Measurements from ENCODE around the gene YBX2. TPM values are rescaled to one million over a fixed set of nuclear protein-coding genes. Genes with fewer than 3 reads are reported as not detected.

The YBX2 gene
- total RNA-seq, 1 donor = 0.27 TPM

- DNase-seq (ENCODE audit: low read depth in 2 of 3, low spot score in 2 of 3) = peak; percentile 100
Observed at GRCh38 chr17:7306911-7307685, 12.7 kb upstream of the YBX2 start, which contains the start of gene EIF5A. EIF5A (plus strand) TSS chr17:7307628; CDS start chr17:7309636, 2,008 bp downstream.

- no peak for DNase-seq (ENCODE audit: low read depth in 2 of 3, low spot score in 2 of 3)
Observed at GRCh38 chr17:7304179-7304578, 9.7 kb upstream of the YBX2 start.

DNA sequence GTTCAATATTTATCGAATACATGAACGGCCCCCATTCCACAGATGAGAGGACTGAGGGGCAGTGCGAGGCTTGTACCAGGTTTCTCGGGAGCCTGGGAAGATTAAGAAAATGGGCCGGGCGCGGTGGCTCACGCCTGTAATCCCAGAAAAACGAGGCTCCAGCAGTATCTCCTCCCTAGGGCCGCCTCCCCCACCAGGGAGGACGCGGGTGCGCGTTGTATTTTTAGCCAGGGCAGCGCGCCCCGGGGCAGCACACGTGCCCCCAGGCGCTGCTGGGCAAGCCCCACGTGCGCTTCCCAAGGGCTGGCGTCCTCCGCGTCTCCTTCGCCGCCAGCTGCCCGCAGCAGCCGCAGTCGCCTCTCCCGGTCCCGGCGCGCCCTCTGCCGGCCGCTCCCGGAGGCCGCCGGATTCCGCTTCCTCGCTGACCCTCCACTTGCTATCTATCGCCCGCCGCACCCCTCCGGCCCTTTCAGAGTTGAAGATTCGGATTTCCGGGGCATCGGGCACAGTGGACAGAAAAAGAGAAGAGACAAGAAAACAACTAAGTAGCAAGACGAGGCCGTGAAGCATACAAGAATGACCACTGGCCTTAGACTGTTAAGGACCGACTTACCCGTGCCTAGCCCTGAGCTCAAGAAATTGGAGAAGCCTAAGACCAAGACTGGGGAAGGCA is 1.9 kb upstream of the YBX2 start:
- peak in 2 of 3 donors; percentile 63 to 72 for DNase-seq (ENCODE audit: low read depth in 2 of 3, low spot score in 2 of 3)

GRCh38 chr17:7295230-7296180 is 1.1 kb upstream of the YBX2 start:
- peak in 1 of 3 donors; percentile 13 for DNase-seq (ENCODE audit: low read depth in 2 of 3, low spot score in 2 of 3)

DNA sequence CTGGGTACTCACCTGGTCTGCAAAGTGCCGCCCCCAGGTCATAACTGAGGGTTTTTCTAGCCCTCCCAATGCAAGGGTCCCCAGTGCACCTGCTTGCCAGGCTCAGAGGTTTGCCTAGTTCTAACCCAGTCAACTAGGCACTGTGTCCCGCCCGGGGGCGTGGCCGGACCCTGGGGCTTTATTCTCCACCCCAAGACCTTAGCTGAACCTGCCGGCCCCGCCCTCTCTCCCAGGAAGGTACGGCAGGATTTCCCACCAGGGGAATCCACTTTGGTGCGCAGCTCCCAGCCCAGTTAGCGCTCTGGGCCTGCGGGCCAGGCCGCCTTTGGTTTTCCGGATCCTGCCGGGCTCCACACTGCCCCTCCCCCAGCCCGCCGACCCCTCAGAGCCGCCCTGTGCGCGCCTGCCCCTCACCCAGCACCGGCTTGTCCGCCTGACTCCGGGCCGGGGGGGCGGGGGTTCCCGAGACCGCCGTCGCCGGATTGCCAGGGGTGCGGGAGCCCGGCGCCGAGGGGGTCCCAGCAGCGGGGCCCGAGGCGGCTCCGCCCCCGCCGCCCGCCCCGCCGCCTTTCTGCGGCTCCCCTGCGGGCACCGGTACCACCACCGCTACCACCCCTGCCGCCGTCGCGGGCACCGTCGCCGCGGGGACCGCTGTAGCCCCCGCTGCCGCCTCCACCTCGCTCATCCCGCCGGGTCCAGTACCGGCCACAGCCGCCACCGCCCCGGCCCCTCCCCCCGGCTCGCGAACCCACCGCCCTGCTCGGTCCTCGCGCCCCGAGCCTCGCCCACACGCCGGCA is 424 bp downstream of the YBX2 start:
- peak in 1 of 3 donors; percentile 17 for DNase-seq (ENCODE audit: low read depth in 2 of 3, low spot score in 2 of 3)

- no peak for DNase-seq (ENCODE audit: low read depth in 2 of 3, low spot score in 2 of 3)
Observed at GRCh38 chr17:7293159-7293558, 1.3 kb downstream of the YBX2 start.

- DNase-seq (ENCODE audit: low read depth in 2 of 3, low spot score in 2 of 3) = no peak
Observed at GRCh38 chr17:7292729-7293128, 1.7 kb downstream of the YBX2 start.

- DNase-seq (ENCODE audit: low read depth in 2 of 3, low spot score in 2 of 3) = no peak
Observed at GRCh38 chr17:7292194-7292593, 2.2 kb downstream of the YBX2 start.

DNA sequence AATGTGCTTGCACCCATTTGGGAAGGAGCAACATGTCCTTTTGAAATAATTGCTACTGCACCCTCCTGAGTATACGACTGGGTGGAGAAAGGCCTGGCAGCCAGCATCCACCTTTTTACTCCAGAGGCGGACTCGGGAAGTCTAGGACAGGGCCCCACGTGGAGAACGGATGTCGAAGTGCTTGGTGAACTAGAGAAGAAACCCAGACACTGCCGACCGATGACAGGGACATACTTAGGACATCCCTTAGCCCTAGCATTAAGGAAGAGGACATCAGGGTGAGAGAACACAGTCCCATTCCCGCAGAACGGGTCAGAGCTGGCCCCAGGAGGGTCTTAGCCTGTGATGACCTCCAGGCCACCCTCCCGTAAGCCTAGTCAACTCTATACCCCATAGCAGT is 3.8 kb downstream of the YBX2 start:
- DNase-seq (ENCODE audit: low read depth in 2 of 3, low spot score in 2 of 3) = no peak

DNA sequence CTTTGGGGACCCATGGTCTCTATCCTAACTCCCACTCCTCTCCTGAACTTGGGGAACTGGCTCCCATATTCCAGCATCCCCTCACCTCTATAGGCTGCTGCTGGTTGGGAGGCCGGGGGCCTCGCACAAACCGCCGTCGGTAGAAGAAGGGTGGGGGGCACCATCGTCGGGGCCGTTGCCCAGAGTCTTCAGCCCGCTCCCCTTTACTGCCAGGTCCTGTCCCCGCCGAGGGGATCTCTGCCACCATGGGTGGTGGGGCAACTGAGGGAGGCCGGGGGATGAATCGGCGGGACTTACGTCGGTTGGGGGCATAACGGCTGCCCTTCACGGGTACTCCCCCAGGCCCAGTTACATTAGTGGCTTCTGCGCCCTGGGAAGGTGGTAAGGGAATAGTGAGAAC is 4.3 kb downstream of the YBX2 start:
- no peak for DNase-seq (ENCODE audit: low read depth in 2 of 3, low spot score in 2 of 3)

GRCh38 chr17:7289256-7290032 is 5.0 kb downstream of the YBX2 start:
- DNase-seq (ENCODE audit: low read depth in 2 of 3, low spot score in 2 of 3) = no peak

DNA sequence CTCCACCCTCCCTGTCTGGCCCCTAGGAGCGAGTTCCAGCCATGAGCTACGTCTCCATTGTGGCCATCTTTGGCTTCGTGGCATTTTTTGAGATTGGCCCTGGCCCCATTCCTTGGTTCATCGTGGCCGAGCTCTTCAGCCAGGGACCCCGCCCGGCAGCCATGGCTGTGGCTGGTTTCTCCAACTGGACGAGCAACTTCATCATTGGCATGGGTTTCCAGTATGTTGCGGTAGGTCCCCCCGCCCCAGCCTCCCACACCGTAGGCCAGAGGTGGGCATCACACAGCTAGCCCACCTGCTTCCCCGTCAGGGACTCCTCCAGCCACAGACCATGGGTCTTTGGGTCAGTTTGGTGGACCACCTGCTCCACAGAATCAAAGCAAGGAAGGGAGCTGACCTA is 8.8 kb downstream of the YBX2 start:
- no peak for DNase-seq (ENCODE audit: low read depth in 2 of 3, low spot score in 2 of 3)

DNA sequence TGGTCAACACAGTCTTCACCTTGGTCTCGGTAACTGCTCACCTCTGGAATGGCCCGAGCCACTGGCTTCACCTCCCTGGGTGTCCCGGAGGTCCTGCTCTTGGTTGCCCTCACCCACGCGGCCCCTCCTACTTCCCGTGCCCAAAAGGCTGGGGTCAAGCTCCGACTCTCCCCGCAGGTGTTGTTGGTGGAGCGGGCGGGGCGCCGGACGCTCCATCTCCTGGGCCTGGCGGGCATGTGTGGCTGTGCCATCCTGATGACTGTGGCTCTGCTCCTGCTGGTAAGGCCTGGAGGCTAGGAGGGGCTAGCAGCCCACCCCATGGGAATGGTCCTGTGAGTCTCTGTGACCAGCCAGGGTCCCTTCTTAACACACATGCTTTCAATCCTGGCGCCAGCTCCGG is 9.5 kb downstream of the YBX2 start:
- DNase-seq (ENCODE audit: low read depth in 2 of 3, low spot score in 2 of 3) = no peak

GRCh38 chr17:7283471-7284216 is 10.8 kb downstream of the YBX2 start:
- no peak for DNase-seq (ENCODE audit: low read depth in 2 of 3, low spot score in 2 of 3)

DNA sequence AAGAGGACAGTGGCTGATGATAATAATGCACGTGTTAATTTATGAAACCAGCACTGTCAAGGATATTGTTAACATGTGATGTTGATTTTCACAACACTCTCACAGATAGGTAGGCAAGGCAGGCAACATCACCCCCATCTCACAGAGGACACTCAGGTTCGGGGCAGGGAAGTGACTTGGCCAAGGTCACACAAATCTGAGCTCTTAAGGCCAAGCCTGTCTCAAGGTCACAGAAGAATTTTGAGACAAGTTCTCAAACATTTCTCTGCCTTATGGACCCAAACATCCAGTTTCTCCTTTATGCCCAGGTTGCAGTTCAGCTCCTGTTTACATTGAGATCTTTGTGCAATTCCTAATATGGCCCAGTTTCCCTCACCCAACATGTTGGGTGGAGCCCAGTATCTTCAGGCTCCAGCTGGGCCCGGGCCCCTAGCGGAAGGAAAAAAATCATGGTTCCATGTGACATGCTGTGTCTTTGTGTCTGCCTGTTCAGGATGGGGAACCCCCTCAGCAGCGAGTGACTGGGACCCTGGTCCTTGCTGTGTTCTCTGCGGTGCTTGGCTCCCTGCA is 11.6 kb downstream of the YBX2 start:
- DNase-seq (ENCODE audit: low read depth in 2 of 3, low spot score in 2 of 3) = peak in 2 of 3 donors; percentile 40 to 49

DNA sequence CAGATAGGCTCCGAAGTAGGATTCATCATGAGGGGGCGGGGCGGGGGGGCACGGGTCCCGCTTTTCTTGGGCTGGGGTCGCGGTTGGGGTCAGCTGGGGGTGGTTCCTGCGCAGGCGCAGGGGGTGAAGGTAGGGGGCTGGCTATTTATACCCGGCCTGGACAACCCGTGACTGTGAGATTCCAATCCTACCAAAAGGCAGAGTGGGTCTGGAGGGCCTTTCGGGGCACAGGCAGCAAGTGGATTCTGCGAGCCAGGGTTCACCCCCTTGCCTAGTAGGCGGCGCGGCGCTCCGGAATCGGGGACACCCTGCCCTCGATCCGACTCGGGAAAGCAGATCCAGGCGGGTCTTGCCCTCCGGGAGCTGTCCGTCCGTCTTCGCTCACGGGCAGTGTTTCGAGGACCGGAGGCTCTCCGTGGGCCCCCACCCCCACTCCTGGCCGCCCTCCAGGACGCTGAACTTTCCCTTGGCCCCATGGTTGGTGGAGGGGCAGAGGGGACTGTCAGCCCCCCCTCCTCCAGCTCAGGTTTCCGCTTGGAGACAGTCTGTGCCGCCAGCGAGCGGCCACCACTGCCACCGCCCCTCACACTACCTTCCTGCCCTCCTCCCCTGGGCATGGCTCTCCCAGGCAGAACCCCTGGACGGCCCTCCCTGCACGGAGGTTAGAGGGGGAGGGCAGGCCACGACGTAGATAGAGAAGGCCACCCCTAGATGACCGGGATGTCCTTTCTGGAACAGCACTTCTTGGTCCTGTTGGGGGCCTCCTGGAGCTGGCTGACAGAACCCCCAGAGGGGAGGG is 12.3 kb downstream of the YBX2 start:
- peak in 2 of 3 donors; percentile 34 to 54 for DNase-seq (ENCODE audit: low read depth in 2 of 3, low spot score in 2 of 3)
